Lung (tissue), 12 donors: ENCODE results near the gene TSPEAR. TPM values are rescaled to one million over a fixed set of nuclear protein-coding genes. Genes with fewer than 3 reads are reported as not detected.

Experiments
- ATAC-seq: fragments of 200-7000 bp; cut with Tn5 transposase; one replicate; pipeline ENCODE4 v1.9.1; 2020; ENCODE audit warnings: moderate number of reproducible peaks; ENCODE audit not compliant: insufficient read depth, low FRiP score
- DNase-seq, 3 donors: peaks; one replicate each; pipeline ENCODE4 v3.0.0-alpha.2; 2013 to 2017
- H3K27ac ChIP-seq, 2 donors: one replicate each; pipeline ENCODE4 v1.5.1; 2013; ENCODE audit warnings: mild to moderate bottlenecking in 2 of 2, moderate library complexity in 2 of 2, control low read depth in 1 of 2, inconsistent platforms in 1 of 2, low read depth in 1 of 2, low read length in 1 of 2
- H3K27me3 ChIP-seq, 3 donors: one replicate each; pipeline ENCODE4 v1.5.1; 2013; ENCODE audit warnings: low read length in 2 of 3; ENCODE audit not compliant: control insufficient read depth in 3 of 3, insufficient read depth in 3 of 3
- H3K36me3 ChIP-seq, 4 donors: one replicate each; pipeline ENCODE4 v1.5.1; 2013; ENCODE audit warnings: low read length in 4 of 4, mild to moderate bottlenecking in 1 of 4, moderate library complexity in 1 of 4; ENCODE audit not compliant: control insufficient read depth in 4 of 4, insufficient read depth in 4 of 4
- H3K4me1 ChIP-seq, 5 donors: one replicate each; pipeline ENCODE4 v1.5.1; 2013; ENCODE audit warnings: low read length in 5 of 5, mild to moderate bottlenecking in 2 of 5, moderate library complexity in 1 of 5; ENCODE audit not compliant: control insufficient read depth in 5 of 5, insufficient read depth in 5 of 5
- H3K4me3 ChIP-seq: one replicate; pipeline ENCODE4 v1.5.1; 2013; ENCODE audit warnings: mild to moderate bottlenecking, control low read depth, moderate library complexity
- H3K9ac ChIP-seq, 2 donors: one replicate each; pipeline ENCODE4 v1.5.1; 2013; ENCODE audit warnings: low read length in 2 of 2, control low read depth in 1 of 2; ENCODE audit not compliant: insufficient read depth in 1 of 2
- H3K9me3 ChIP-seq, 4 donors: one replicate each; pipeline ENCODE4 v1.5.1; 2013; ENCODE audit warnings: low read length in 3 of 4, mild to moderate bottlenecking in 1 of 4, moderate library complexity in 1 of 4; ENCODE audit not compliant: control insufficient read depth in 4 of 4, insufficient read depth in 3 of 4
- CTCF ChIP-seq: IDR thresholded peaks from 2 replicates; pipeline ENCODE4 v1.5.1; 2012; ENCODE audit warnings: mild to moderate bottlenecking; ENCODE audit errors: control extremely low read depth, extremely low read depth
- WGBS, 2 donors: extraction: QIAGEN DNeasy Blood & Tissue Kit; methylation state at CpG; one replicate each; pipeline ENCODE4 v1.1.7; 2013; 5-methylcytosine and 5-hydroxymethylcytosine counted together
- polyA plus RNA-seq, 2 donors: library from polyadenylated mRNA; stranded (reverse); fragments of 200-250 nt; gene quantifications; one replicate each; pipeline ENCODE4 v1.2.1, GENCODE V29; 2013
- total RNA-seq, 2 donors: library from RNA; depleted of rRNA in 1 of 2; stranded (reverse); fragments of >200 nt in 1 of 2; gene quantifications; one replicate each; pipeline ENCODE4 v1.2.1, GENCODE V29; 2014 to 2021
- donor health status: control.
- donor health status: control.
- donor health status: Bipolar disorder and iron deficiency.
- donor health status: healthy.
- donor health status: DM: yes; HTN: yes; CAD: no.

The TSPEAR gene
- total and polyA plus RNA-seq, 4 donors, result 0.02 to 2.1 (median 0.27) TPM

- no peaks in the 10 kb centered on the region for H3K27me3 ChIP-seq
- peaks cover 0 to 22% (median 2%) of the 10 kb centered on the region in 4 donors for H3K9me3 ChIP-seq
- no peak for ATAC-seq
- 84 to 89% methylated on average over 17 to 20 of the region's 20 CpGs for WGBS, 2 donors
- TF ChIP-seq CTCF, result no peak
- no peak overlapping the region for H3K9ac ChIP-seq
- no peak overlapping the region for H3K4me3 ChIP-seq
- H3K36me3 ChIP-seq, result no peaks in the 10 kb centered on the region
- DNase-seq, result no peak
- no peaks in the 10 kb centered on the region for H3K4me1 ChIP-seq
- no peak overlapping the region for H3K27ac ChIP-seq
Observed at GRCh38 chr21:44614161-44614631, 97.2 kb downstream of the TSPEAR start.

- no peak for TF ChIP-seq CTCF
- Histone ChIP-seq H3K27ac (no peak overlapping the region), H3K4me3 (no peak overlapping the region), H3K4me1 (no peaks in the 10 kb centered on the region), H3K9me3 (peaks cover 0 to 20% (median 3%) of the 10 kb centered on the region in 4 donors), H3K9ac (no peak overlapping the region), H3K36me3 (no peaks in the 10 kb centered on the region), H3K27me3 (no peaks in the 10 kb centered on the region)
- ATAC-seq (no peak), DNase-seq (no peak)
- 89 to 93% methylated on average over 26 of the region's 26 CpGs for WGBS, 2 donors
Observed at GRCh38 chr21:44613386-44614155, 97.8 kb downstream of the TSPEAR start.

GRCh38 chr21:44612669-44613229, 98.6 kb downstream of the TSPEAR start:
- 84 to 90% methylated on average over 12 to 13 of the region's 13 CpGs for WGBS, 2 donors
- no peak for TF ChIP-seq CTCF
- no peaks in the 10 kb centered on the region for H3K36me3 ChIP-seq
- no peak overlapping the region for H3K27ac ChIP-seq
- H3K9me3 ChIP-seq, result peaks cover 0 to 20% (median 3%) of the 10 kb centered on the region in 4 donors
- no peak overlapping the region for H3K4me3 ChIP-seq
- H3K27me3 ChIP-seq, result no peaks in the 10 kb centered on the region
- ATAC-seq (no peak), DNase-seq (no peak)
- no peak overlapping the region for H3K9ac ChIP-seq
- H3K4me1 ChIP-seq, result no peaks in the 10 kb centered on the region
